ENCODE measurements around the gene SLC9A9. TPM values are rescaled to one million over a fixed set of nuclear protein-coding genes. Genes with fewer than 3 reads are reported as not detected.

SLC9A9 gene
- total and polyA plus RNA-seq, 10 donors, result 10.8 to 58.2 (median 44.7) TPM

GRCh38 chr3:143596957-143597642, 251.2 kb downstream of the SLC9A9 start:
- Histone ChIP-seq H3K4me1 (peaks cover 0 to 33% (median 4%) of the 10 kb centered on the region in 6 donors), H3K27me3 (replicated peaks in 1 of 7) (no peaks in the 10 kb centered on the region), H3K9me3 (no peaks in the 10 kb centered on the region), H3K36me3 (no peaks in the 10 kb centered on the region), H3K27ac (no peak overlapping the region), H3K4me3 (no peak overlapping the region)
- DNase-seq, result no peak
- TF ChIP-seq CTCF (IDR thresholded peaks at IDR 0.05 in 8 of 11, conservative IDR thresholded peaks at IDR 0.05 in 3 of 11), result no peak
- no peak for TF ChIP-seq POLR2AphosphoS5 (IDR thresholded peaks at IDR 0.05)
- TF ChIP-seq POLR2A (IDR thresholded peaks at IDR 0.05), result no peak
- intact Hi-C loops (cut with DNase I; ENCODE audit: low total_unique reads), result no loop called here
- 88 to 96% (median 90%) methylated on average over 18 of the region's 18 CpGs for whole genome bisulfite sequencing, 5 donors

- no peak for DNase-seq
- intact Hi-C loops (cut with DNase I; ENCODE audit: low total_unique reads), result no loop called here
- Histone ChIP-seq H3K36me3 (no peaks in the 10 kb centered on the region), H3K27ac (peak overlapping the region in 1 of 8 donors; percentile 9), H3K4me1 (peaks cover 0 to 18% (median 2%) of the 10 kb centered on the region in 6 donors), H3K9me3 (no peaks in the 10 kb centered on the region), H3K4me3 (no peak overlapping the region), H3K27me3 (replicated peaks in 1 of 7) (no peaks in the 10 kb centered on the region)
- TF ChIP-seq POLR2A (IDR thresholded peaks at IDR 0.05) (no peak), POLR2AphosphoS5 (IDR thresholded peaks at IDR 0.05) (no peak), CTCF (IDR thresholded peaks at IDR 0.05 in 8 of 11, conservative IDR thresholded peaks at IDR 0.05 in 3 of 11) (no peak)
- WGBS, 5 donors, result 64 to 75% (median 68%) methylated on average over 3 of the region's 3 CpGs
Observed at GRCh38 chr3:143595456-143596077, 252.7 kb downstream of the SLC9A9 start.

- Histone ChIP-seq H3K4me3 (no peak overlapping the region), H3K36me3 (no peaks in the 10 kb centered on the region), H3K27me3 (replicated peaks in 1 of 7) (no peaks in the 10 kb centered on the region), H3K9me3 (no peaks in the 10 kb centered on the region), H3K4me1 (peaks cover 0 to 12% (median 2%) of the 10 kb centered on the region in 6 donors), H3K27ac (no peak overlapping the region)
- intact Hi-C loops (cut with DNase I; ENCODE audit: low total_unique reads), result no loop called here
- no peak for DNase-seq
- WGBS, 5 donors, result 89 to 94% (median 93%) methylated on average over 3 of the region's 3 CpGs
- TF ChIP-seq POLR2AphosphoS5 (IDR thresholded peaks at IDR 0.05) (no peak), CTCF (IDR thresholded peaks at IDR 0.05 in 8 of 11, conservative IDR thresholded peaks at IDR 0.05 in 3 of 11) (no peak), POLR2A (IDR thresholded peaks at IDR 0.05) (no peak)
Observed at GRCh38 chr3:143594206-143594605, 254.1 kb downstream of the SLC9A9 start.

- Histone ChIP-seq H3K36me3 (no peaks in the 10 kb centered on the region), H3K4me1 (peaks cover 0 to 24% (median 10%) of the 10 kb centered on the region in 6 donors), H3K27ac (no peak overlapping the region), H3K27me3 (replicated peaks in 1 of 7) (no peaks in the 10 kb centered on the region), H3K4me3 (no peak overlapping the region), H3K9me3 (no peaks in the 10 kb centered on the region)
- no peak for TF ChIP-seq CTCF (IDR thresholded peaks at IDR 0.05 in 8 of 11, conservative IDR thresholded peaks at IDR 0.05 in 3 of 11)
- TF ChIP-seq POLR2AphosphoS5 (IDR thresholded peaks at IDR 0.05), result no peak
- TF ChIP-seq POLR2A (IDR thresholded peaks at IDR 0.05), result no peak
- WGBS, 5 donors, result 85 to 93% (median 90%) methylated on average over 3 of the region's 3 CpGs
- DNase-seq, result no peak
- intact Hi-C loops (cut with DNase I; ENCODE audit: low total_unique reads), result no loop called here
Observed at GRCh38 chr3:143590660-143591059, 257.6 kb downstream of the SLC9A9 start.
